ENCODE data around the gene HNRNPH1. TPM values are rescaled to one million over a fixed set of nuclear protein-coding genes. Genes with fewer than 3 reads are reported as not detected.

Gene HNRNPH1
- total RNA-seq, 4 donors from 2014 or later, result 447 to 493 (median 473) TPM

DNA sequence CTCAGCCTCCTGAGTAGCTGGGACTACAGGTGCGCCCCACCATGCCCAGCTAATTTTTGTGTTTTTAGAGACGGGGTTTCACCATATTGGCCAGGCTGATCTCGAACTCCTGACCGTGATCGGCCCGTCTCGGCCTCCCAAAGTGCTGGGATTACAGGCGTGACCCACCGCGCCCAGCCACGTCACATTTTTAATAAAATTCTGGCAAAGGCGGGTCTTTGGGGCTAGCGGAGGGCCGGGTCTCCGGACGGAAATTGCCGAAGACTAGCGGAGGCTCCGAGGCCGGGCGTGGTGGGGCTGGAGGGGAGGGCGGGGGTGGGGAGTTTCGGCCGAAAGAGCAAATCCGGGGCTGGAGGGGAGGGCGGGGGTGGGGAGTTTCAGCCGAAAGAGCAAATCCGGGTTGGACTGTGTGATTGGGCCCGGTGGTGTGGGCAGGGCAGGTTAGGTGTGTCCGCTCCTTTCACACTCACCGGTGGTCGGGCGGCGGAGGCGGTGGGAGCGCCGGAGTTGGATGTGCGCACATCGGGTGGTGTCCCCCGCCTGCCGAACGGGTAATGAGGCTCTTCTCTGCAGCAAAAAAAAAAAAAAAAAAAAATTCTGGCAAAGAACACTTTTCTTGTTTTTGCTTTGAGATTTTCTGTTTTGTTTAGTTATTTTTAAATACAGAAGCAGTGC, 46.0 kb downstream of the HNRNPH1 start:
- TF ChIP-seq, protein P1, sequence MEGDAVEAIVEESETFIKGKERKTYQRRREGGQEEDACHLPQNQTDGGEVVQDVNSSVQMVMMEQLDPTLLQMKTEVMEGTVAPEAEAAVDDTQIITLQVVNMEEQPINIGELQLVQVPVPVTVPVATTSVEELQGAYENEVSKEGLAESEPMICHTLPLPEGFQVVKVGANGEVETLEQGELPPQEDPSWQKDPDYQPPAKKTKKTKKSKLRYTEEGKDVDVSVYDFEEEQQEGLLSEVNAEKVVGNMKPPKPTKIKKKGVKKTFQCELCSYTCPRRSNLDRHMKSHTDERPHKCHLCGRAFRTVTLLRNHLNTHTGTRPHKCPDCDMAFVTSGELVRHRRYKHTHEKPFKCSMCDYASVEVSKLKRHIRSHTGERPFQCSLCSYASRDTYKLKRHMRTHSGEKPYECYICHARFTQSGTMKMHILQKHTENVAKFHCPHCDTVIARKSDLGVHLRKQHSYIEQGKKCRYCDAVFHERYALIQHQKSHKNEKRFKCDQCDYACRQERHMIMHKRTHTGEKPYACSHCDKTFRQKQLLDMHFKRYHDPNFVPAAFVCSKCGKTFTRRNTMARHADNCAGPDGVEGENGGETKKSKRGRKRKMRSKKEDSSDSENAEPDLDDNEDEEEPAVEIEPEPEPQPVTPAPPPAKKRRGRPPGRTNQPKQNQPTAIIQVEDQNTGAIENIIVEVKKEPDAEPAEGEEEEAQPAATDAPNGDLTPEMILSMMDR (IDR thresholded peaks at IDR 0.05; ENCODE audit: low read depth), result no peak

DNA sequence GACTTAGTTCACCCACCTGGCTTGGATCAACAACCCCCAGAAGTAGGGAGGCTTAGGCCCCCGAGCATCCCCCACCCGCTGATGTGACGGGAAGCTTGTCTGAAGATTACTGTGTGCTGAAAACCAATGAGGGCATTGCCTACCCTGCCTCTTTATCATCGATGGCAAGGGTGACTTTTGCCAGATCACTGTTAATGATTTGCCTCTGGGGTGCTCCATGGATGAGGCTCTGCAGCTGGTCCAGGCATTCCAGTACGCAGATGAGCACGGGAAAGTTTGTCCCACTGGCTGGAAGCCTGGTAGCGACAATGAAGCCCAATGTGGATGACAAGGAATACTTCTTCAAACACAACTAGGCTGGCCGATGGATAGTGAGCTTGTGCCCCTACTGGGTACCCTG, 51.1 kb downstream of the HNRNPH1 start:
- TF ChIP-seq, protein P1 (IDR thresholded peaks at IDR 0.05; ENCODE audit: low read depth), result no peak

DNA sequence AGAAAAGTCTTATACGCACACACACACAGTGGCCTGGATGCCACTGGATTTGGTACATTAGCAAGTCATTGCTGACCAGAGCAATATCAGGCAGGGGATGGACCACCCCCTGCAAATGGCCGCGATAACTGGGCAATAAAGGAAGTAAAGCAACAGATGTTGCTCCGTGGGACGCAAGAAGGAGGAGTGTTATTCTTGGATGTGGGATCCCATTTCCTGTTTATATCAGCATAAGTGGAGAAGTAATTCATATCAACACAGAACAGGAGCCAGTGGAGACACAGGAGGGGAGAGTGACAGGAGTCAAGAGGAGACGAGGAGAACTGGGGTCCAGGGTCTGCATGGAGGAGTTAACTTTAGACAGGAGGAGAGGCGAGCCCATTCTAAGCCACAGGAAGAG, 54.8 kb downstream of the HNRNPH1 start:
- TF ChIP-seq, protein P1 (IDR thresholded peaks at IDR 0.05; ENCODE audit: low read depth), result no peak

DNA sequence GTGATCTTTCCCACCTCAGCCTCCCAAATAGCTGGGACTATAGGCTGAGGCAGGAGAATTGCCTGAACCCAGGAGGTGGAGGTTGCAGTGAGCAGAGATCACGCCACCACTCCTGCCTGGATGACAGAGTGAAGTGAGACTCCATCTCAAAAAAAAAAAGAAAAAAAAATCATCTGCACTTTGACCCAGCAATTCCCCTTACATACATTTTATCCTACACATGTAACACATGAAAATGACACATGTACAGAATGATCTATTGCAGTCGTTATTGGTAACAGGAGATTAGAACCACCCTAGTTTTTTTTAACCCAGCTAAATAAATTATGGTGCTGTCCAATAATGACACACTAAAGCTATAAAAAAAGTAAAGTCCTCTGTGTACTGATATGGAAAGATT, 58.9 kb downstream of the HNRNPH1 start:
- TF ChIP-seq, protein P1 (IDR thresholded peaks at IDR 0.05; ENCODE audit: low read depth), result no peak

Small RNA genes lying within 50 kb of the gene (small RNA-seq; reads per million reads assigned to genes)
- not detected for gene RF00017

Other genes with a start within 250 kb of the HNRNPH1 start
- gene RUFY1, start 73.1 kb downstream of the HNRNPH1 start, total RNA-seq, result 10 to 100 TPM; 42.2 to 63.0 (median 55.8) TPM
- gene CBY3, start 57.4 kb upstream of the HNRNPH1 start, total RNA-seq, result not detected
- gene CANX, start 75.3 kb upstream of the HNRNPH1 start, total RNA-seq, result 100 to 1,000 TPM; 304 to 430 (median 379) TPM
- gene MAML1, start 109.2 kb upstream of the HNRNPH1 start, total RNA-seq, result 10 to 100 TPM; 16.0 to 22.4 (median 18.6) TPM
- gene LTC4S, start 170.3 kb upstream of the HNRNPH1 start, total RNA-seq, result 1 to 10 TPM in 3 of 4 donors, not detected in 1; 2.7 to 8.8 (median 7.0) TPM
- gene MGAT4B, start 183.2 kb upstream of the HNRNPH1 start, total RNA-seq, result 100 to 1,000 TPM in 1 of 4 donors, 10 to 100 TPM in 3; 47.9 to 101 (median 84.2) TPM
- 100 to 1,000 TPM; 416 to 877 (median 516) TPM for gene SQSTM1, start 197.2 kb upstream of the HNRNPH1 start, total RNA-seq
- 10 to 100 TPM; 14.5 to 46.0 (median 31.0) TPM for gene MRNIP, start 235.1 kb upstream of the HNRNPH1 start, total RNA-seq